OCI-LY7 (cell line): ENCODE data around the gene COL25A1.

Source experiments
- EZH2phosphoT487 ChIP-seq: fragments of 200-600 bp; sonication (generic); IDR thresholded peaks from 2 replicates; pipeline ENCODE4 v1.6.1; 2018; ENCODE audit warnings: low read depth, borderline replicate concordance, mild to moderate bottlenecking, mixed run types, antibody characterized with exemption, low read length, moderate library complexity, mixed read lengths
- TF ChIP-seq, protein P1 (sequence below): fragments of 200-600 bp; sonication (generic); conservative IDR thresholded peaks from 2 replicates; pipeline ENCODE4 v1.5.1; 2014; ENCODE audit warnings: mild to moderate bottlenecking, antibody characterized with exemption, low read length, moderate library complexity, mixed read lengths

DNA sequence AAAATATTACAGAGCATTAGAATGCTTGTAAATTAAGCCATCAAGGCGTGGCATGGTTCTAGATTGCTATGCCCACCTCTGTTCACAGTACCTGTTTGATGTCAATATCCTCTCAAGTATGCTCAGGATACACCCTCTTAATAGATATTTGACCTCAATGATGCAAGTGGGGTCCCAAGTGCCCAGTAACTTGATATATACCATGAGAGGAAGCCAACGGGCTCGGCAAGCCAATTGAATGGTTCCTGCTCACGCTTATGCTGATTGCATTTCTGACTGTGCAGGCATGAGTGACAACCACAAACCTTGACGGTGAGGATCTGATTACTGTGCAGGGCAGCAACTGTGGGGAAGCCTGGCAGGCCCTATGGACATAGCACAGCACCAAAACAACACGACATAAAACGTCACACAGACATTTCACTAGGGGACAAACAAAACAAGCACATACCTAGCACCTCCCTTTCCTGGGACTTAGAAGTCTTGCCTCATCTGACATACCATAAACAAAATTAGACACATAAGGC, 360.5 kb downstream of the COL25A1 start:
- TF ChIP-seq, protein P1, sequence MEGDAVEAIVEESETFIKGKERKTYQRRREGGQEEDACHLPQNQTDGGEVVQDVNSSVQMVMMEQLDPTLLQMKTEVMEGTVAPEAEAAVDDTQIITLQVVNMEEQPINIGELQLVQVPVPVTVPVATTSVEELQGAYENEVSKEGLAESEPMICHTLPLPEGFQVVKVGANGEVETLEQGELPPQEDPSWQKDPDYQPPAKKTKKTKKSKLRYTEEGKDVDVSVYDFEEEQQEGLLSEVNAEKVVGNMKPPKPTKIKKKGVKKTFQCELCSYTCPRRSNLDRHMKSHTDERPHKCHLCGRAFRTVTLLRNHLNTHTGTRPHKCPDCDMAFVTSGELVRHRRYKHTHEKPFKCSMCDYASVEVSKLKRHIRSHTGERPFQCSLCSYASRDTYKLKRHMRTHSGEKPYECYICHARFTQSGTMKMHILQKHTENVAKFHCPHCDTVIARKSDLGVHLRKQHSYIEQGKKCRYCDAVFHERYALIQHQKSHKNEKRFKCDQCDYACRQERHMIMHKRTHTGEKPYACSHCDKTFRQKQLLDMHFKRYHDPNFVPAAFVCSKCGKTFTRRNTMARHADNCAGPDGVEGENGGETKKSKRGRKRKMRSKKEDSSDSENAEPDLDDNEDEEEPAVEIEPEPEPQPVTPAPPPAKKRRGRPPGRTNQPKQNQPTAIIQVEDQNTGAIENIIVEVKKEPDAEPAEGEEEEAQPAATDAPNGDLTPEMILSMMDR: no peak
- TF ChIP-seq EZH2phosphoT487: no peak
